K562 (cell line): ENCODE results near the gene PARD3B. TPM values are rescaled to one million over a fixed set of nuclear protein-coding genes. Genes with fewer than 3 reads are reported as not detected.
"Not testable (repeated sequence)": the region's sequence is repeated elsewhere in the genome, so short reads cannot be mapped to it uniquely, and the experiment has no call there.

Source experiments
- ATAC-seq: fragments of 200-7000 bp; cut with Tn5 transposase; 3 replicates; pipeline ENCODE4 v1.9.1; 2020; ENCODE audit warnings: moderate library complexity
- BruUV-seq: library from RNA; stranded (reverse); fragments of 400-500 nt; replicated peaks from 2 replicates; lab custom pipeline; 2021; lab: Mats Ljungman, UMichigan
- CTCF ChIA-PET: fragments of 300-600 bp; formaldehyde crosslinking; extraction: SDS; loops from one replicate; lab custom pipeline; 2021; ENCODE audit warnings: low intra/inter-chr PET ratio; lab: Yijun Ruan, JAX
- POLR2A ChIA-PET: fragments of 300-600, 350-650 bp; sonication (Branson Sonifier 250); formaldehyde crosslinking; extraction: SDS; loops from one replicate; lab custom pipeline; 2021; ENCODE audit warnings: antibody characterized with exemption, inconsistent platforms; lab: Yijun Ruan, JAX
- DNase-seq, 4 experiments: peaks; one replicate each; pipeline versions ENCODE4 v3.0.0 to v3.0.0-alpha.2; 2011 to 2018; ENCODE audit warnings: low spot score in 3 of 4, mixed read lengths in 3 of 4; ENCODE audit errors: extremely low read depth in 1 of 4
- FAIRE-seq: peaks from 2 replicates; lab custom pipeline; 2011; peaks lifted over from hg19 to GRCh38; lab: Jason Lieb, UNC
- H2AFZ ChIP-seq: 2 replicates; pipeline ENCODE4 v1.6.0; 2011; ENCODE audit warnings: low read depth, low read length, control low read depth, inconsistent platforms
- H3K27ac ChIP-seq: fragments of 200-600 bp; 3 replicates; pipeline ENCODE4 v1.8.0; 2011; ENCODE audit warnings: low read depth, mild to moderate bottlenecking, control low read depth, inconsistent platforms, low read length, moderate library complexity, mixed read lengths; ENCODE audit errors: extremely low read depth
- H3K27me3 ChIP-seq, 2 experiments: fragments of 300-600 bp in 1 of 2; 2 replicates in 1 of 2; 3 replicates in 1 of 2; pipeline versions ENCODE4 v1.6.0 to v1.8.0; 2011; ENCODE audit warnings: inconsistent platforms in 2 of 2, low read length in 2 of 2, mild to moderate bottlenecking in 1 of 2, mixed read lengths in 1 of 2, moderate library complexity in 1 of 2; ENCODE audit not compliant: control insufficient read depth in 2 of 2, insufficient read depth in 2 of 2
- H3K36me3 ChIP-seq: fragments of 300-600 bp; 3 replicates; pipeline ENCODE4 v1.8.0; 2011; ENCODE audit warnings: mild to moderate bottlenecking, low read length, inconsistent platforms; ENCODE audit not compliant: control insufficient read depth, insufficient read depth
- H3K4me1 ChIP-seq, 2 experiments: fragments of 200-600 bp in 1 of 2; replicated peaks in 1 of 2; 2 replicates in 1 of 2; 3 replicates in 1 of 2; pipeline versions ENCODE4 v1.5.1 to v1.8.0; 2011; ENCODE audit warnings: inconsistent platforms in 2 of 2, low read length in 2 of 2, mild to moderate bottlenecking in 1 of 2, mixed read lengths in 1 of 2, moderate library complexity in 1 of 2; ENCODE audit not compliant: control insufficient read depth in 2 of 2, insufficient read depth in 2 of 2
- H3K4me2 ChIP-seq: 2 replicates; pipeline ENCODE4 v1.6.1; 2011; ENCODE audit warnings: low read length, control low read depth, inconsistent platforms, mixed read lengths; ENCODE audit not compliant: insufficient read depth
- H3K4me3 ChIP-seq: fragments of 200-600 bp; sonication (generic), shearing (Covaris generic); 2 replicates; pipeline ENCODE4 v1.5.1; 2016; ENCODE audit warnings: control low read depth, inconsistent platforms
- H3K79me2 ChIP-seq: fragments of 200-600 bp; 3 replicates; pipeline ENCODE4 v1.8.0; 2011; ENCODE audit warnings: low read length, inconsistent platforms; ENCODE audit not compliant: control insufficient read depth, insufficient read depth
- H3K9ac ChIP-seq, 2 experiments: 2 replicates each; pipeline versions ENCODE4 v1.6.0 to v1.6.1; 2011; ENCODE audit warnings: low read depth in 2 of 2, low read length in 2 of 2, control low read depth in 1 of 2, inconsistent platforms in 1 of 2, mild to moderate bottlenecking in 1 of 2, mixed read lengths in 1 of 2; ENCODE audit not compliant: insufficient read depth in 1 of 2
- H3K9me1 ChIP-seq: one replicate; pipeline ENCODE4 v1.6.0; 2011; ENCODE audit warnings: inconsistent platforms, mild to moderate bottlenecking, low read length, moderate library complexity; ENCODE audit not compliant: control insufficient read depth, insufficient read depth
- H3K9me3 ChIP-seq: replicated peaks from 2 replicates; pipeline ENCODE4 v1.5.1; 2011; ENCODE audit warnings: low read depth, low read length, inconsistent platforms; ENCODE audit not compliant: control insufficient read depth, insufficient read depth
- H4K20me1 ChIP-seq: replicated peaks from 2 replicates; pipeline ENCODE4 v1.6.1; 2011; ENCODE audit warnings: low read length, inconsistent platforms, mixed read lengths; ENCODE audit not compliant: control insufficient read depth, insufficient read depth
- GATA2 ChIP-seq: sonication (generic); formaldehyde crosslinking; IDR thresholded peaks from 2 replicates; pipeline ENCODE4 v1.4.0; 2020; ENCODE audit warnings: mild to moderate bottlenecking, missing genetic modification reagents
- JUN ChIP-seq, 2 experiments: sonication (generic) in 1 of 2; formaldehyde crosslinking in 1 of 2; IDR thresholded peaks; 2 replicates each; pipeline versions ENCODE4 v1.6.1 to v1.8.0; 2012 to 2022; ENCODE audit warnings: borderline replicate concordance in 2 of 2, mild to moderate bottlenecking in 2 of 2, improper control_type of control experiment in 1 of 2, low read depth in 1 of 2, low read length in 1 of 2, missing genetic modification reagents in 1 of 2
- RFX1 ChIP-seq: fragments of 450-650 bp; IDR thresholded peaks from 2 replicates; pipeline ENCODE4 v1.6.1; 2016; ENCODE audit warnings: mild to moderate bottlenecking, moderate library complexity
- TCFL5 ChIP-seq: fragments of 250-450 bp; sonication (Bioruptor Pico); conservative IDR thresholded peaks from 2 replicates; pipeline ENCODE4 v1.6.1; 2021; ENCODE audit warnings: mild to moderate bottlenecking, moderate library complexity, matching md5 sums
- ZNF668 ChIP-seq: fragments of 250-450 bp; sonication (Bioruptor Pico); IDR thresholded peaks from 2 replicates; pipeline ENCODE4 v1.8.0; 2022; ENCODE audit warnings: mild to moderate bottlenecking, inconsistent platforms
- WGBS: fragments of 100-300 bp; shearing (Covaris generic); methylation state at CpG from one replicate; pipeline ENCODE4 v1.1.6; 2016; ENCODE audit warnings: low coverage, mixed read lengths; ENCODE audit not compliant: insufficient coverage; ENCODE audit errors: missing lambda C conversion rate; 5-methylcytosine and 5-hydroxymethylcytosine counted together
- in situ Hi-C: fragments of 300-500 bp; cut with MboI; formaldehyde crosslinking; loops from 4 replicates; pipeline ENCODE4 v1.15.0; 2018; ENCODE audit warnings: inconsistent platforms, mixed read lengths
- intact Hi-C: fragments of 100-400 bp; cut with micrococcal nuclease; formaldehyde crosslinking; loops from 2 replicates; pipeline ENCODE4 v1.14.2; 2022
- polyA plus RNA-seq, 8 experiments: library from polyadenylated mRNA; depleted of rRNA in 4 of 8; stranded (reverse) in 5 of 8; unstranded in 3 of 8; fragments of >200 nt; fragmentation: Nextera tagmentation in 2 of 8; fragmentation: Illumina TruSeq in 1 of 8; extraction: Ambion mirVana in 2 of 8; extraction: Trizol in 1 of 8; gene quantifications; 2 replicates each; pipeline versions ENCODE4 v1.2.1 to v1.2.3, GENCODE V29; 2011 to 2014; ENCODE audit warnings: inconsistent platforms in 1 of 8, missing spikeins in 1 of 8
- total RNA-seq, 7 experiments: library from RNA; depleted of rRNA in 6 of 7; stranded (reverse); fragments of >200 nt in 6 of 7; fragmentation: Illumina TruSeq in 2 of 7; extraction: Trizol in 2 of 7; gene quantifications; 2 replicates each; pipeline versions ENCODE4 v1.2.1 to v1.2.3, GENCODE V29; 2011 to 2021; ENCODE audit warnings: low replicate concordance in 1 of 7

The PARD3B gene
- total and polyA plus RNA-seq, 9 of the 15 experiments (the other 6 are each of a cell fraction or from before 2014, with no cell fraction given) = 0.15 to 3.0 (median 1.1) TPM

- no CpG with 5 or more reads among the region's 1 CpG for WGBS
- BruUV-seq = no TSS peak
Observed at GRCh38 chr2:204557604-204558003, 12.3 kb downstream of the PARD3B start.

GRCh38 chr2:204559358-204559757 lies 14.1 kb downstream of the PARD3B start:
- CTCF ChIA-PET, H4K20me1 ChIP-seq, ATAC-seq, H3K9me1 ChIP-seq, BruUV-seq, H3K79me2 ChIP-seq, H3K4me3 ChIP-seq, H3K27me3 ChIP-seq, H3K4me1 ChIP-seq, POLR2A ChIA-PET, intact Hi-C loops, in situ Hi-C loops, H3K9me3 ChIP-seq, DNase-seq, H2AFZ ChIP-seq, H3K4me2 ChIP-seq, H3K27ac ChIP-seq, FAIRE-seq, H3K36me3 ChIP-seq, H3K9ac ChIP-seq: not testable (repeated sequence)

More at GRCh38 chr2:204557604-204558003, 12.3 kb downstream of the PARD3B start:
- no peak for TF ChIP-seq ZNF668
- no peak for TF ChIP-seq GATA2 (CRISPR knock-in tag)
- no peak for TF ChIP-seq RFX1
- no peak for TF ChIP-seq JUN (IDR thresholded peaks at IDR 0.05; ENCODE audit: borderline replicate concordance, low read depth, low read length)
- no peak for TF ChIP-seq JUN (CRISPR knock-in tag; IDR thresholded peaks at IDR 0.05; ENCODE audit: borderline replicate concordance)
- TF ChIP-seq TCFL5 = no peak
- Histone ChIP-seq H3K9ac (no peak overlapping the region), H3K27me3 (no peaks in the 10 kb centered on the region), H3K79me2 (no peaks in the 10 kb centered on the region), H3K4me1 (no peaks in the 10 kb centered on the region; a peak in 2 of 5 replicates), H3K4me3 (no peak overlapping the region), H3K27ac (no peak overlapping the region), H3K9me1 (no peaks in the 10 kb centered on the region), H4K20me1 (no peaks in the 10 kb centered on the region), H3K36me3 (no peaks in the 10 kb centered on the region), H3K9me3 (no peaks in the 10 kb centered on the region), H2AFZ (no peak overlapping the region), H3K4me2 (no peak overlapping the region)
- ATAC-seq (no peak), FAIRE-seq (no peak), DNase-seq (no peak)
- in situ Hi-C loops (no loop called here), intact Hi-C loops (no loop called here)
- POLR2A ChIA-PET = no interaction called here
- CTCF ChIA-PET = no interaction called here
